ENCODE results near the gene BACH2. TPM values are rescaled to one million over a fixed set of nuclear protein-coding genes. Genes with fewer than 3 reads are reported as not detected.

The BACH2 gene
- total and polyA plus RNA-seq, 10 of the 15 experiments (the other 5 are each of a cell fraction or from before 2014, with no cell fraction given), result 0.03 to 0.28 (median 0.04) TPM; not detected in 3

DNA sequence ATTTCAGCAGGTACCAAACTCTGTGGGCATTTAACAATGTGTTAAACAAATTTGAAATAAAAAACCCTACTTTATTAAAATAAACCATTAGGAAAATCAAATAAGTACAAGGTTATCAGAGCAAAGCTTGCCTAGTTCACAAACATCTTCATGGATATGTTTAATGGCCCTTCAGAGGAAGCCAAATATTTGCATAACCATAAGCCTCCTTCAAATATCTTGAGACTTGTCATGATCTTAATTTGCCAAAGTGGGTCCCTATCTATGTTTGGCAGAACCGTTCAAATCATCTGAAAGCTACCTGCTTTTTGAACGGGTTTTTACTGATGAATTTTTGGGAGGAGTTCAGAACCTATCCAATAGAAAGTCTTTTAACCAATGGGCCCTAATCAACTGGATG, 176.3 kb downstream of the BACH2 start:
- in situ Hi-C loops (cut with MboI), result no loop called here
- Histone ChIP-seq H3K9ac (ENCODE audit: control insufficient read depth, insufficient read depth, low read length) (no peak overlapping the region), H3K79me2 (ENCODE audit: control insufficient read depth, insufficient read depth, low read length) (no peaks in the 10 kb centered on the region), H3K27ac (ENCODE audit: control insufficient read depth, insufficient read depth) (no peak overlapping the region), H2AFZ (ENCODE audit: control insufficient read depth, low read depth, low read length) (no peak overlapping the region), H3K4me2 (ENCODE audit: control insufficient read depth, insufficient read depth) (no peak overlapping the region), H3K4me1 (ENCODE audit: control insufficient read depth, insufficient read depth, low read length) (no peaks in the 10 kb centered on the region; the same call in 1 of the 2 replicates), H4K20me1 (ENCODE audit: control insufficient read depth, insufficient read depth) (no peaks in the 10 kb centered on the region), H3K36me3 (ENCODE audit: control insufficient read depth in 2 of 2, insufficient read depth in 2 of 2, low read length in 1 of 2) (no peaks in the 10 kb centered on the region), H3K9me3 (replicated peaks; ENCODE audit: control insufficient read depth, insufficient read depth, low read length) (no peaks in the 10 kb centered on the region), H3K27me3 (replicated peaks in 1 of 2; ENCODE audit: control insufficient read depth in 2 of 2, insufficient read depth in 2 of 2, low read length in 1 of 2) (no peaks in the 10 kb centered on the region), H3K4me3 (no peak overlapping the region)
- no TSS peak for BruUV-seq (replicated peaks)
- TF ChIP-seq HDAC2 (IDR thresholded peaks at IDR 0.05) (no peak), RB1 (IDR thresholded peaks at IDR 0.05; ENCODE audit: borderline replicate concordance) (no peak), CREM (IDR thresholded peaks at IDR 0.05; ENCODE audit: low read depth) (no peak), STAT1 (conservative IDR thresholded peaks at IDR 0.05) (no peak), KDM1A (IDR thresholded peaks at IDR 0.05; ENCODE audit: borderline replicate concordance) (no peak), KAT2A (conservative IDR thresholded peaks at IDR 0.05; ENCODE audit: control insufficient read depth, low read depth, low read length) (no peak), ESRRA (IDR thresholded peaks at IDR 0.05; ENCODE audit: low read length) (no peak), SP1 (IDR thresholded peaks at IDR 0.05; ENCODE audit: low read depth, low read length) (no peak), RAD51 (IDR thresholded peaks at IDR 0.05) (no peak), ZNF274 (IDR thresholded peaks at IDR 0.05; ENCODE audit: insufficient read depth, insufficient read length) (no peak)
- TF ChIP-seq, protein P1, sequence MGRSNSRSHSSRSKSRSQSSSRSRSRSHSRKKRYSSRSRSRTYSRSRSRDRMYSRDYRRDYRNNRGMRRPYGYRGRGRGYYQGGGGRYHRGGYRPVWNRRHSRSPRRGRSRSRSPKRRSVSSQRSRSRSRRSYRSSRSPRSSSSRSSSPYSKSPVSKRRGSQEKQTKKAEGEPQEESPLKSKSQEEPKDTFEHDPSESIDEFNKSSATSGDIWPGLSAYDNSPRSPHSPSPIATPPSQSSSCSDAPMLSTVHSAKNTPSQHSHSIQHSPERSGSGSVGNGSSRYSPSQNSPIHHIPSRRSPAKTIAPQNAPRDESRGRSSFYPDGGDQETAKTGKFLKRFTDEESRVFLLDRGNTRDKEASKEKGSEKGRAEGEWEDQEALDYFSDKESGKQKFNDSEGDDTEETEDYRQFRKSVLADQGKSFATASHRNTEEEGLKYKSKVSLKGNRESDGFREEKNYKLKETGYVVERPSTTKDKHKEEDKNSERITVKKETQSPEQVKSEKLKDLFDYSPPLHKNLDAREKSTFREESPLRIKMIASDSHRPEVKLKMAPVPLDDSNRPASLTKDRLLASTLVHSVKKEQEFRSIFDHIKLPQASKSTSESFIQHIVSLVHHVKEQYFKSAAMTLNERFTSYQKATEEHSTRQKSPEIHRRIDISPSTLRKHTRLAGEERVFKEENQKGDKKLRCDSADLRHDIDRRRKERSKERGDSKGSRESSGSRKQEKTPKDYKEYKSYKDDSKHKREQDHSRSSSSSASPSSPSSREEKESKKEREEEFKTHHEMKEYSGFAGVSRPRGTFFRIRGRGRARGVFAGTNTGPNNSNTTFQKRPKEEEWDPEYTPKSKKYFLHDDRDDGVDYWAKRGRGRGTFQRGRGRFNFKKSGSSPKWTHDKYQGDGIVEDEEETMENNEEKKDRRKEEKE (IDR thresholded peaks at IDR 0.05), result no peak
- TF ChIP-seq, protein P2, sequence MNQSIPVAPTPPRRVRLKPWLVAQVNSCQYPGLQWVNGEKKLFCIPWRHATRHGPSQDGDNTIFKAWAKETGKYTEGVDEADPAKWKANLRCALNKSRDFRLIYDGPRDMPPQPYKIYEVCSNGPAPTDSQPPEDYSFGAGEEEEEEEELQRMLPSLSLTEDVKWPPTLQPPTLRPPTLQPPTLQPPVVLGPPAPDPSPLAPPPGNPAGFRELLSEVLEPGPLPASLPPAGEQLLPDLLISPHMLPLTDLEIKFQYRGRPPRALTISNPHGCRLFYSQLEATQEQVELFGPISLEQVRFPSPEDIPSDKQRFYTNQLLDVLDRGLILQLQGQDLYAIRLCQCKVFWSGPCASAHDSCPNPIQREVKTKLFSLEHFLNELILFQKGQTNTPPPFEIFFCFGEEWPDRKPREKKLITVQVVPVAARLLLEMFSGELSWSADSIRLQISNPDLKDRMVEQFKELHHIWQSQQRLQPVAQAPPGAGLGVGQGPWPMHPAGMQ (IDR thresholded peaks at IDR 0.05; ENCODE audit: borderline replicate concordance), result no peak
- ChIA-PET CTCF (interaction anchor here (1.1 kb wide), 1 partner anchor 10 kb away, joined by 3 read pairs; no protein-coding TSS in a partner anchor), RAD21 (ENCODE audit: unreplicated experiment) (no interaction called here), SMC1A (ENCODE audit: uncharacterized antibody, unreplicated experiment) (no interaction called here), POLR2A (interaction anchor here (0.6 kb wide), 1 partner anchor 341 kb away, joined by 5 read pairs; no protein-coding TSS in a partner anchor)
- WGBS (ENCODE audit: insufficient coverage, insufficient replicate concordance, low lambda C conversion rate, missing lambda C conversion rate), result 29% methylated on average over 2 of the region's 2 CpGs
- DNase-seq (ENCODE audit: low read depth, low spot score) (no peak), ATAC-seq (no peak), FAIRE-seq (no peak)
- intact Hi-C loops (cut with micrococcal nuclease; ENCODE audit: unreplicated experiment), result no loop called here
